Right cardiac atrium (tissue), 5 donors: Measurements from ENCODE around the gene SLC22A6. TPM values are rescaled to one million over a fixed set of nuclear protein-coding genes. Genes with fewer than 3 reads are reported as not detected.

Experiments used
- ATAC-seq, 2 donors: fragments of 200-7000 bp; cut with Tn5 transposase; one replicate each; pipeline versions ENCODE4 v1.8.0 to v1.9.1; 2020; ENCODE audit warnings: moderate library complexity in 2 of 2, mild to moderate bottlenecking in 1 of 2
- DNase-seq, 3 donors: peaks; one replicate each; pipeline ENCODE4 v3.0.0-alpha.2; 2020
- H3K27ac ChIP-seq: one replicate; pipeline ENCODE4 v1.5.1; 2013; ENCODE audit warnings: mild to moderate bottlenecking, low read length, control low read depth, moderate library complexity
- H3K27me3 ChIP-seq: one replicate; pipeline ENCODE4 v1.6.1; 2013; ENCODE audit not compliant: control insufficient read depth, insufficient read depth
- H3K4me1 ChIP-seq: one replicate; pipeline ENCODE4 v1.6.1; 2013; ENCODE audit warnings: low read length; ENCODE audit not compliant: control insufficient read depth, insufficient read depth
- H3K4me3 ChIP-seq: one replicate; pipeline ENCODE4 v1.5.1; 2013; ENCODE audit warnings: low read length, control low read depth
- H3K9me3 ChIP-seq: one replicate; pipeline ENCODE4 v1.6.1; 2013; ENCODE audit warnings: low read length; ENCODE audit not compliant: control insufficient read depth
- WGBS: extraction: QIAGEN DNeasy Blood & Tissue Kit; methylation state at CpG from one replicate; pipeline ENCODE4 v1.1.7; 2013; 5-methylcytosine and 5-hydroxymethylcytosine counted together
- intact Hi-C, 4 donors: fragments of 100-400 bp; cut with DNase I; formaldehyde crosslinking; loops; one replicate each; pipeline versions ENCODE4 v1.11.0 to v1.14.0; 2022 to 2023
- long read RNA-seq, 4 donors: library from polyadenylated mRNA; unstranded; transcript quantifications; one replicate each; pipeline ENCODE4 v2.0.0, GENCODE V29; 2020 to 2021
- polyA plus RNA-seq: library from polyadenylated mRNA; stranded (reverse); fragments of 200-250 nt; gene quantifications from one replicate; pipeline ENCODE4 v1.2.3, GENCODE V29; 2013
- total RNA-seq, 4 donors: library from RNA; stranded (reverse); fragmentation: NEBNext Ultra II Directional; extraction: Animal tissue kit (Norgen Biotek cat#: 25700); gene quantifications; one replicate each; pipeline ENCODE4 v1.2.1, GENCODE V29; 2021
- donor health status: healthy with polysubstance abuse.
- donor health status: DM: no; HTN: yes; CAD: no.
- donor health status: DM: no; HTN: no; CAD: no.
- donor health status: DM: no; HTN: yes; CAD: no; lungs with severe emphysema.
- donor health status: DM: yes; HTN: yes; CAD: no.

SLC22A6 gene, protein sequence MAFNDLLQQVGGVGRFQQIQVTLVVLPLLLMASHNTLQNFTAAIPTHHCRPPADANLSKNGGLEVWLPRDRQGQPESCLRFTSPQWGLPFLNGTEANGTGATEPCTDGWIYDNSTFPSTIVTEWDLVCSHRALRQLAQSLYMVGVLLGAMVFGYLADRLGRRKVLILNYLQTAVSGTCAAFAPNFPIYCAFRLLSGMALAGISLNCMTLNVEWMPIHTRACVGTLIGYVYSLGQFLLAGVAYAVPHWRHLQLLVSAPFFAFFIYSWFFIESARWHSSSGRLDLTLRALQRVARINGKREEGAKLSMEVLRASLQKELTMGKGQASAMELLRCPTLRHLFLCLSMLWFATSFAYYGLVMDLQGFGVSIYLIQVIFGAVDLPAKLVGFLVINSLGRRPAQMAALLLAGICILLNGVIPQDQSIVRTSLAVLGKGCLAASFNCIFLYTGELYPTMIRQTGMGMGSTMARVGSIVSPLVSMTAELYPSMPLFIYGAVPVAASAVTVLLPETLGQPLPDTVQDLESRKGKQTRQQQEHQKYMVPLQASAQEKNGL
- total RNA-seq: not detected
- polyA plus RNA-seq: not detected
- long read RNA-seq, donor 1: 0 reads
- long read RNA-seq, donor 2: 0 reads
- long read RNA-seq, donor 3: 0 reads
- long read RNA-seq, donor 4: 0 reads

DNA sequence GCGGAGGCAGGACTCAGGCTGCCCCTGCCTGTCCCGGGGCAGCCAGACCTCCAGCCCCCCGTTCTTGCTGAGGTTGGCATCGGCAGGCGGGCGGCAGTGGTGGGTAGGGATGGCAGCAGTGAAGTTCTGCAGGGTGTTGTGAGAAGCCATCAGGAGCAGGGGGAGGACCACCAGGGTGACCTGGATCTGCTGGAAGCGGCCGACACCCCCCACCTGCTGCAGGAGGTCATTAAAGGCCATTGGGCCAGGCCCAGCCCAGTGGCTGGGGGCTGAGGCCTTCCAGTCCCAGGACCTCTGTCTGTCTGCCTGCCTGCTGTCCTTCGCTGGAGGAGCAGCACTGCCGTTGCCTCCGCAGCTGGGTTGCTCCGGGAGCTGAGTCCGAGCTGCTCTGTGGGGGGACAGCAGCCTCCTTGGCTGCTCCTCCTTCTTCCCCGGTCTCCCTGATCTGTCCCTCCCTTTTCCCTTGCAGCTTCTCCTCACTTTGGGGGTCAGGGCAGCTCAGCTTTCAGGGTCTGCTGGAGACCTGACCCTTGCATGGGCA is at the start of gene SLC22A6:
TSS of gene SLC22A6 (minus strand) at position 517 of the 541 bp plus-strand sequence. CDS start at position 240, 277 bp downstream.
- 60% methylated on average over 14 of the region's 14 CpGs for WGBS
- ATAC-seq: no peak
- intact Hi-C loops: no loop called here
- Histone ChIP-seq H3K27ac (no peak within 1 kb of the TSS), H3K4me3 (no peak within 1 kb of the TSS), H3K9me3 (no peaks in the 10 kb centered on the region), H3K27me3 (no peaks in the 10 kb centered on the region), H3K4me1 (no peaks in the 10 kb centered on the region)
- no peak for DNase-seq

DNA sequence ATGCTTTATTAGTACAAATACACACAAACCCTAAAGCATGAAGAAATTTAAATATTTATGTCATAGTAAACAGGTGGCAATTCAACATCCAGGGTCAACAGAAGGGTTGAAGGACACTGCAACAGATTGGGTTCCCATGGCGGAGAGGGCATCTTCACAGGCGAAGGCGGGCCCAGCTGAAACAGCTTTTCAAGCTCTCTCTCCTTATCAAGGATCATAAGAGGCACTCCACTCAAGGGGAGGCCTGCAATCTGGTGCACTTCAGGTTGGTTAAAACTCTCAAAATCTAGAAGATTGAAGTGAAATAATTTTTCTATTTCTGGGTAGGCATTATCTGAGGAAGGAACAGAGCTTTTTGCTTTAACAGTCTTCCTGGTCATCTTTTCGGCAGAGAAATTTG is 47.7 kb upstream of the SLC22A6 start:
- Histone ChIP-seq H3K4me1 (peaks cover 2% of the 10 kb centered on the region), H3K27ac (no peak overlapping the region), H3K9me3 (no peaks in the 10 kb centered on the region), H3K27me3 (no peaks in the 10 kb centered on the region), H3K4me3 (no peak overlapping the region)
- DNase-seq (no peak), ATAC-seq (no peak)
- intact Hi-C loops: loop anchor here in 1 of 4 donors (10.0 kb wide), 1 partner anchor 182 kb away; no protein-coding TSS in a partner anchor
- WGBS: 88% methylated on average over 4 of the region's 4 CpGs

- DNase-seq (peak; percentile 84 to 96 (median 92)), ATAC-seq (peak; percentile 88 to 89)
- intact Hi-C loops: loop anchor here (1.0 to 2.0 kb wide), 3 partner anchors 115 to 118 kb away; no protein-coding TSS in a partner anchor
- H3K4me1 ChIP-seq: peaks cover 2% of the 10 kb centered on the region
- WGBS: 11% methylated on average over 19 of the region's 19 CpGs
- H3K27me3 ChIP-seq: no peaks in the 10 kb centered on the region
- no peak overlapping the region for H3K27ac ChIP-seq
- no peaks in the 10 kb centered on the region for H3K9me3 ChIP-seq
- H3K4me3 ChIP-seq: no peak overlapping the region
These were observed 39.3 kb upstream of the SLC22A6 start for GRCh38 chr11:63023841-63024648.

- 87% methylated on average over 11 of the region's 11 CpGs for WGBS
- no peak overlapping the region for H3K27ac ChIP-seq
- H3K4me3 ChIP-seq: no peak overlapping the region
- peaks cover 2% of the 10 kb centered on the region for H3K4me1 ChIP-seq
- H3K27me3 ChIP-seq: no peaks in the 10 kb centered on the region
- ATAC-seq (no peak), DNase-seq (no peak)
- intact Hi-C loops: loop anchor here in 1 of 4 donors (1.0 kb wide), 1 partner anchor 117 kb away; no protein-coding TSS in a partner anchor
- H3K9me3 ChIP-seq: no peaks in the 10 kb centered on the region
These were observed 38.6 kb upstream of the SLC22A6 start for GRCh38 chr11:63023222-63023814.

DNA sequence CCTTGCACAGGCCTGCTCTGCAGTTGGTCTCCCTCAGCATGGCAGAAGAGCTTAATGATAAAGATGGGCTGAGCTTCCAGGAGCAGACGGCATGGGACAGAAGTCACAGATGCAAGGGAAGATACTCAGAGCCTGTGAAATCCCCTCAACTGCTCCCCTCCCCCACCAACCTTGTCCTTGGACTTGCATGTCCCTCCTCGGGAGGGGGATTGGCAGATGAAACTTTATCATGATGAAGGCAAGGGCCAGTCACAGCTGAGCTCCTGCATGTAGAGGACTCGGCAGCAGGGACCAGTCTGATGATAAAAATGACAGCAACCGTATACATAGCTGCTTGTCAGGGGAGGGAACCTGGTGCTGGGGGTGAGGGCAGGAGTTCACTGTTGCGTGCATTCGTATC is 37.7 kb upstream of the SLC22A6 start:
- no peaks in the 10 kb centered on the region for H3K9me3 ChIP-seq
- H3K27ac ChIP-seq: no peak overlapping the region
- no peaks in the 10 kb centered on the region for H3K27me3 ChIP-seq
- 72% methylated on average over 6 of the region's 6 CpGs for WGBS
- intact Hi-C loops: no loop called here
- ATAC-seq (no peak), DNase-seq (no peak)
- no peak overlapping the region for H3K4me3 ChIP-seq
- H3K4me1 ChIP-seq: peaks cover 2% of the 10 kb centered on the region

DNA sequence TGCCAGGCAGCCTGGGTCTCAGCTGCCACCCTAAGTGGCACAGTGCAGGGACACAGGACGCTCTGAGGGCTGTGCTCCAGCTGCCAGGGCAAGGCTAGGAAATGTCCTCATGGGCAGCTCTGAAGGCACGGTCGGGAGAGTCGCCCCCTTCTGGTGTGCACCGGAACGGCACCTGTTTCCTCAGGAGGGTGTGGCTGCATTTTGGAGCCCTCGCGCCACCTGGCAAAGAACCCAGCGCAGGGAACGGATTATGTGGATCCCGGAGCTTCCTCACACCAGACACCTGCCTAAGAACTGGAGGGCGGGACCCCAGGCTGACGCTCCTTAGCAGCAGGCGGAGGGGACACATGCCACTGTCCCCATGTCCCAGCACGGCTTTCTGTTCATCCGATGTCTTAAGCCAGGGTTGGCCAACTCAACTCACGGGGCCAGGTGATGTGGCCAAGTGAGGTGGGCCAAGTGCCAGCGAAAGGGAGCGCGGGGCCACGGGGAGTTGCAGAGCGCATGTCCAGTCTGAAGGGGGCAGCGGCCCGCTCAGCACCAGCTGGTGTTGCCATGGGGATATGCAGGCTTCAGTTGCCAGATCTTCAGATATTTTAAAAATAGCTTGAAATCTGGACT is 36.0 kb upstream of the SLC22A6 start:
- DNase-seq (no peak), ATAC-seq (no peak)
- Histone ChIP-seq H3K9me3 (no peaks in the 10 kb centered on the region), H3K4me3 (no peak overlapping the region), H3K4me1 (peaks cover 2% of the 10 kb centered on the region), H3K27me3 (no peaks in the 10 kb centered on the region), H3K27ac (no peak overlapping the region)
- 51% methylated on average over 24 of the region's 24 CpGs for WGBS
- intact Hi-C loops: no loop called here

GRCh38 chr11:63019506-63019905 is 34.7 kb upstream of the SLC22A6 start:
- H3K27me3 ChIP-seq: no peaks in the 10 kb centered on the region
- no peaks in the 10 kb centered on the region for H3K9me3 ChIP-seq
- intact Hi-C loops: no loop called here
- ATAC-seq: no peak
- no peak overlapping the region for H3K27ac ChIP-seq
- no peak overlapping the region for H3K4me3 ChIP-seq
- no peak for DNase-seq
- 70% methylated on average over 5 of the region's 5 CpGs for whole genome bisulfite sequencing
- H3K4me1 ChIP-seq: peaks cover 2% of the 10 kb centered on the region

- Histone ChIP-seq H3K27ac (no peak overlapping the region), H3K4me1 (no peaks in the 10 kb centered on the region), H3K4me3 (no peak overlapping the region), H3K27me3 (no peaks in the 10 kb centered on the region), H3K9me3 (no peaks in the 10 kb centered on the region)
- intact Hi-C loops: no loop called here
- DNase-seq (no peak), ATAC-seq (peak; percentile 27 to 41)
- 42% methylated on average over 8 of the region's 8 CpGs for WGBS
These were observed 32.7 kb upstream of the SLC22A6 start for GRCh38 chr11:63017306-63017974.

DNA sequence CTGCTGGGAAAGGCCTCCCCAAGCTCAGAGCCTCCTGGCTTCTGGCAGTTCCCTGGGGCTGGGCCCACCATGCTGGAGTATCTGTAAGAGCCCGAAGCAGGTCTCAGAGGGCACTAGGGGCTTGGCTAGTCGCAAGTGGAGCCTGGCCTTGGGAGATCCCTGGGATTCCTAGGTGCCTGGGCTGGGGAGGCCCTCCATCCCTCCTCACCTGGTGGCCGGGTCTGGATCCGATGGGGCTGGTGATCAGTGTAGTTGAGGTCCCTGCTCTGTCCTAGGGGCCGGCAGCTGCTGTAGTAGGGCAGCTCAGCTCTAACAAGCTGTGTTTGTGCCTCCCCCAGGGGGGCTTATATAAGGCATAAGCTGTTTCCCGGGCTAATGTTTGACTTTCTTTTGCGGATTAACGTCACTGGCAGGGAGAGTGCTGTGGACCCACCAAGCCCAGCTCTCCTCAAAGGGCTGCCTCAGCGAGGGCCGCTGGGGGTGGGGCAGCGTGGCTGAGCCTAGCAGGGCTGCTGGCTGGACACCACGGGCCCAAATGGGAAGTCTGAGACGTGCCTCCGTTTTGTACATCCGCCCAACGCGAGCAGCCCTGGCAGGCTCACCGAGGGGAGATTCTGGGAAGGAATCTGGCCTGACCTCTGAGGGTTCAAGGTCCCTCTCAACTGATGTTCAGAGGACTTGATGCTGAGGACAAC is 30.9 kb upstream of the SLC22A6 start, which contains the start of gene SLC22A8:
TSS of gene SLC22A8 (minus strand) at position 321 of the 695 bp plus-strand sequence. CDS start 883 bp downstream, outside the sequence.
- ATAC-seq: peak in 1 of 2 donors; percentile 13
- Histone ChIP-seq H3K27ac (no peak within 1 kb of the TSS), H3K9me3 (no peaks in the 10 kb centered on the region), H3K4me1 (no peaks in the 10 kb centered on the region), H3K4me3 (no peak within 1 kb of the TSS), H3K27me3 (no peaks in the 10 kb centered on the region)
- no peak for DNase-seq
- 51% methylated on average over 18 of the region's 18 CpGs for WGBS
- intact Hi-C loops: no loop called here
